Breast epithelium (tissue), 4 donors: ENCODE data around the gene TPRG1. TPM values are rescaled to one million over a fixed set of nuclear protein-coding genes. Genes with fewer than 3 reads are reported as not detected.

Experiments used
- DNase-seq, 2 donors: peaks; one replicate each; pipeline ENCODE4 v3.0.0-alpha.2; 2019; ENCODE audit warnings: low spot score in 2 of 2
- H3K27ac ChIP-seq, 2 donors: fragments of 200-600 bp; sonication (generic) in 1 of 2; one replicate each; pipeline ENCODE4 v1.5.1; 2016 to 2019; ENCODE audit warnings: mild to moderate bottlenecking in 1 of 2
- H3K27me3 ChIP-seq, 2 donors: fragments of 200-600 bp; sonication (generic) in 1 of 2; one replicate each; pipeline versions ENCODE4 v1.5.1 to v1.6.0; 2017 to 2019; ENCODE audit warnings: control low read depth in 1 of 2, mild to moderate bottlenecking in 1 of 2
- H3K36me3 ChIP-seq: fragments of 200-600 bp; one replicate; pipeline ENCODE4 v1.5.1; 2019
- H3K4me1 ChIP-seq, 2 donors: fragments of 200-600 bp; sonication (generic); one replicate each; pipeline ENCODE4 v1.5.1; 2016 to 2019; ENCODE audit warnings: control low read depth in 1 of 2
- H3K4me3 ChIP-seq, 3 donors: fragments of 200-600 bp; sonication (generic); 1 replicate in 2 of 3; 2 replicates in 1 of 3; pipeline ENCODE4 v1.5.1; 2016 to 2019; ENCODE audit warnings: mild to moderate bottlenecking in 3 of 3, moderate library complexity in 2 of 3
- H3K9me3 ChIP-seq, 2 donors: fragments of 200-600 bp; sonication (generic) in 1 of 2; one replicate each; pipeline ENCODE4 v1.5.1; 2016 to 2019; ENCODE audit warnings: control low read depth in 1 of 2
- CTCF ChIP-seq, 3 donors: fragments of 450-650 bp; IDR thresholded peaks; one replicate each; pipeline ENCODE4 v1.5.1; 2016 to 2017; ENCODE audit warnings: antibody characterized with exemption in 3 of 3, mild to moderate bottlenecking in 3 of 3, moderate library complexity in 3 of 3
- POLR2A ChIP-seq: fragments of 450-650 bp; IDR thresholded peaks from one replicate; pipeline ENCODE4 v1.6.1; 2016; ENCODE audit warnings: antibody characterized with exemption, mild to moderate bottlenecking, moderate library complexity
- POLR2AphosphoS5 ChIP-seq, 3 donors: sonication (generic); formaldehyde crosslinking; IDR thresholded peaks; one replicate each; pipeline ENCODE4 v1.6.1; 2017; ENCODE audit warnings: antibody characterized with exemption in 3 of 3
- intact Hi-C: fragments of 100-400 bp; cut with DNase I; formaldehyde crosslinking; loops from one replicate; pipeline ENCODE4 v1.15.1; 2023; ENCODE audit warnings: low total_unique reads
- total RNA-seq, 3 donors: library from RNA; depleted of rRNA; stranded (reverse); fragments of >200 nt; gene quantifications; one replicate each; pipeline ENCODE4 v1.1.0, GENCODE V29; 2016

TPRG1 gene
- total RNA-seq, 3 donors from 2014 or later, result 29.2 to 65.9 (median 31.9) TPM

DNA sequence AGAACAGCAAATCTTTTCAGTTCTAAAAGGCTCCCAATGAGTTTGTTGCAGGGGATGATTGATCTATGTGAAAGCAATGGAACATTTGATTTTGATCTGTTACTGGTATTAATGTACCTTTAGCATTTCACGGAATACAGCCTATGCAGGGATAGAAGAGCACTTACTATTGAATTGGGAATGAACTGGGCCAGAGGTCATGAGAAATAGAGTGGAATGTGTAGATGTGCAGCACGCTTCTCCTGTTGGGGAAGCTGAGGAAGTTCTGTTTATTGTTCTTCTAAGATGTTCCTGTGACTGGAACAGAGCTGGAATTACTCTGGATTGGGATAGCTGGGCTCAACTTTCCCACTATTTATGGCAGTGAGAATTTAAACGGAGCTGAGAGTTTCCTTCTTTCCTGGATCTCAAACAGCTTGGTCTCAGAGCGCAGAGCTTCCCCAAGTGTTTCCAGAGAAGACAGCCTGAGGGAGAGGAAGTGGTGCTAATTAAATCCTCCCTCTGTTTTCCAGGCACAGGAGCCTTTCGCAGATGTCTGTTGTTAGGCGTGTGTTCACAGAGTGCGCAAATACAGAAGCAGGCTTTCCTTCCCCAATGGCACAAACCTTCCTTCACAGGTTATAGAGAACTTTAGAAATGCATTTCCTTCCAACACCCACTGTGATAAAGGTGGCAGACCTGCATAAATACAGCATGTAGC is 32.5 kb downstream of the TPRG1 start:
- Histone ChIP-seq H3K9me3 (no peaks in the 10 kb centered on the region), H3K27me3 (no peaks in the 10 kb centered on the region), H3K4me3 (no peak overlapping the region), H3K4me1 (no peaks in the 10 kb centered on the region), H3K36me3 (no peaks in the 10 kb centered on the region), H3K27ac (no peak overlapping the region)
- TF ChIP-seq POLR2AphosphoS5 (IDR thresholded peaks at IDR 0.05) (no peak), CTCF (IDR thresholded peaks at IDR 0.05) (no peak), POLR2A (no peak)
- intact Hi-C loops, result no loop called here
- no peak for DNase-seq

- H3K36me3 ChIP-seq, result no peaks in the 10 kb centered on the region
- no peak for DNase-seq
- no peaks in the 10 kb centered on the region for H3K9me3 ChIP-seq
- no peak overlapping the region for H3K4me3 ChIP-seq
- H3K27ac ChIP-seq, result no peak overlapping the region
- H3K4me1 ChIP-seq, result no peaks in the 10 kb centered on the region
- H3K27me3 ChIP-seq, result no peaks in the 10 kb centered on the region
- intact Hi-C loops, result no loop called here
- TF ChIP-seq POLR2AphosphoS5 (IDR thresholded peaks at IDR 0.05) (no peak), CTCF (IDR thresholded peaks at IDR 0.05) (no peak), POLR2A (no peak)
Observed at GRCh38 chr3:189204937-189205336, 33.2 kb downstream of the TPRG1 start.

DNA sequence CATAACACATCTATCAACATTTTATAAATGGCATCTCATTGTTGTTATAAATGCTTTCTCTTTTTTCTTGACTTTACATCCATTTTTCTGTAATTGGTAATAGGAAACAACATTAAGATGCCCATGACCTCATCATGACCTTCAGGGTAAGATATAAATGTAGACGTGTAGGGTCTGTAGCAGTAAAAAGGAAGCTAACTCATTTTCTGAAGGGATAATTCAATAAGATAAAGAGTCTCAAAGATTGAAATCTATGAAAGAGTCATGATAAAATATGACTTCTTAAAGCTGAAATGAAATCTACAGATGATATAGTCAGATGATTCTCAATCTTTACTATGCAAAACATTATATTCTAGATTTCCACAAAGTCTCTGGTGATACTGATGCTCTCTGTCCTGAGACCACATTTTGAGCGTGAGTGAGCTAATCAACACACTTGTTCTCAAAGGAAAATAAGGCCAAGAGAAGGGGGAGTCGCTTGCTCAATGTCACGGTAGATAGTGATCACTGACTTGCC is 38.5 kb downstream of the TPRG1 start:
- H3K27ac ChIP-seq, result no peak overlapping the region
- H3K27me3 ChIP-seq, result no peaks in the 10 kb centered on the region
- no peak for DNase-seq
- H3K9me3 ChIP-seq, result no peaks in the 10 kb centered on the region
- H3K4me3 ChIP-seq, result no peak overlapping the region
- no peaks in the 10 kb centered on the region for H3K36me3 ChIP-seq
- H3K4me1 ChIP-seq, result no peaks in the 10 kb centered on the region
- intact Hi-C loops, result no loop called here
- TF ChIP-seq POLR2A (no peak), POLR2AphosphoS5 (IDR thresholded peaks at IDR 0.05) (no peak), CTCF (IDR thresholded peaks at IDR 0.05) (no peak)

- TF ChIP-seq POLR2A (no peak), CTCF (IDR thresholded peaks at IDR 0.05) (no peak), POLR2AphosphoS5 (IDR thresholded peaks at IDR 0.05) (no peak)
- no peak overlapping the region for H3K27ac ChIP-seq
- H3K27me3 ChIP-seq, result no peaks in the 10 kb centered on the region
- no peaks in the 10 kb centered on the region for H3K4me1 ChIP-seq
- no peaks in the 10 kb centered on the region for H3K36me3 ChIP-seq
- intact Hi-C loops, result no loop called here
- no peak for DNase-seq
- no peaks in the 10 kb centered on the region for H3K9me3 ChIP-seq
- no peak overlapping the region for H3K4me3 ChIP-seq
Observed at GRCh38 chr3:189212681-189213080, 40.9 kb downstream of the TPRG1 start.

- DNase-seq, result no peak
- Histone ChIP-seq H3K9me3 (no peaks in the 10 kb centered on the region), H3K27me3 (no peaks in the 10 kb centered on the region), H3K36me3 (no peaks in the 10 kb centered on the region), H3K4me1 (no peaks in the 10 kb centered on the region), H3K27ac (no peak overlapping the region), H3K4me3 (no peak overlapping the region)
- TF ChIP-seq CTCF (IDR thresholded peaks at IDR 0.05) (no peak), POLR2AphosphoS5 (IDR thresholded peaks at IDR 0.05) (no peak), POLR2A (no peak)
- intact Hi-C loops, result no loop called here
Observed at GRCh38 chr3:189214651-189215050, 42.9 kb downstream of the TPRG1 start.
